HFF-Myc (cell line): ENCODE measurements around the gene ABR.

Experiments used
- DNase-seq: peaks from one replicate; pipeline ENCODE4 v3.0.0-alpha.2; 2011; ENCODE audit warnings: low read depth; ENCODE audit errors: extremely low read depth
- H3K4me3 ChIP-seq: replicated peaks from 2 replicates; pipeline ENCODE4 v1.5.1; 2011; ENCODE audit warnings: low read depth, mild to moderate bottlenecking, control low read depth, low read length
- CTCF ChIP-seq: IDR thresholded peaks from 2 replicates; pipeline ENCODE4 v1.5.1; 2012; ENCODE audit warnings: mild to moderate bottlenecking, low read depth, low read length, control low read depth; ENCODE audit errors: missing control alignments

The ABR gene

GRCh38 chr17:1094591-1094990 lies 85.2 kb downstream of the ABR start:
- H3K4me3 ChIP-seq, result no peak overlapping the region
- TF ChIP-seq CTCF, result no peak
- no peak for DNase-seq

- no peak for DNase-seq
- H3K4me3 ChIP-seq, result no peak overlapping the region
- no peak for TF ChIP-seq CTCF
These were observed 87.9 kb downstream of the ABR start for GRCh38 chr17:1091900-1092299.

- no peak for TF ChIP-seq CTCF
- no peak overlapping the region for H3K4me3 ChIP-seq
- no peak for DNase-seq
These were observed 88.6 kb downstream of the ABR start for GRCh38 chr17:1091190-1091534.

- no peak for DNase-seq
- TF ChIP-seq CTCF, result no peak
- H3K4me3 ChIP-seq, result no peak overlapping the region
These were observed 89.2 kb downstream of the ABR start for GRCh38 chr17:1090465-1091189.

GRCh38 chr17:1089915-1090314 lies 89.9 kb downstream of the ABR start:
- no peak for DNase-seq
- no peak overlapping the region for H3K4me3 ChIP-seq
- no peak for TF ChIP-seq CTCF

- TF ChIP-seq CTCF, result no peak
- no peak for DNase-seq
- H3K4me3 ChIP-seq, result no peak overlapping the region
These were observed 92.2 kb downstream of the ABR start for GRCh38 chr17:1087381-1088241.
